H9 (cell line): Measurements from ENCODE around the gene ARHGEF1. TPM values are rescaled to one million over a fixed set of nuclear protein-coding genes. Genes with fewer than 3 reads are reported as not detected.

Source experiments
- DNase-seq: peaks from one replicate; pipeline ENCODE4 v3.0.0-alpha.2; 2017
- H2AFZ ChIP-seq: one replicate; pipeline ENCODE4 v1.6.1; 2013; ENCODE audit warnings: mild to moderate bottlenecking, low read length, control low read depth, moderate library complexity
- H2AK5ac ChIP-seq: 2 replicates; pipeline ENCODE4 v1.6.1; 2013; ENCODE audit warnings: low read length, control low read depth, mixed read lengths; ENCODE audit not compliant: insufficient read length
- H2BK120ac ChIP-seq: one replicate; pipeline ENCODE4 v1.6.1; 2013; ENCODE audit warnings: low read depth, mild to moderate bottlenecking, low read length, control low read depth, inconsistent platforms; ENCODE audit not compliant: poor library complexity, severe bottlenecking
- H2BK12ac ChIP-seq: 2 replicates; pipeline ENCODE4 v1.6.1; 2013; ENCODE audit warnings: low read length, control low read depth, mixed read lengths, low read depth; ENCODE audit not compliant: insufficient read length
- H2BK15ac ChIP-seq: 2 replicates; pipeline ENCODE4 v1.6.1; 2013; ENCODE audit warnings: low read depth, low read length, control low read depth
- H2BK20ac ChIP-seq: one replicate; pipeline ENCODE4 v1.6.1; 2013; ENCODE audit warnings: low read depth, mild to moderate bottlenecking, low read length, control low read depth, inconsistent platforms; ENCODE audit not compliant: poor library complexity, severe bottlenecking
- H2BK5ac ChIP-seq: 2 replicates; pipeline ENCODE4 v1.6.1; 2013; ENCODE audit warnings: low read length, control low read depth, mixed read lengths; ENCODE audit not compliant: insufficient read length
- H3K14ac ChIP-seq: 2 replicates; pipeline ENCODE4 v1.6.1; 2013; ENCODE audit warnings: low read length, control low read depth; ENCODE audit not compliant: insufficient read depth
- H3K18ac ChIP-seq: 2 replicates; pipeline ENCODE4 v1.6.1; 2013; ENCODE audit warnings: low read depth, mild to moderate bottlenecking, mixed read lengths, low read length, control low read depth; ENCODE audit not compliant: insufficient read length
- H3K23ac ChIP-seq: 2 replicates; pipeline ENCODE4 v1.6.1; 2013; ENCODE audit warnings: low read length, control low read depth, mixed read lengths, low read depth; ENCODE audit not compliant: insufficient read length
- H3K23me2 ChIP-seq: 2 replicates; pipeline ENCODE4 v1.6.1; 2013; ENCODE audit warnings: low read depth, mild to moderate bottlenecking, mixed read lengths, low read length, control low read depth; ENCODE audit not compliant: insufficient read length, poor library complexity, severe bottlenecking
- H3K27ac ChIP-seq: 2 replicates; pipeline ENCODE4 v1.5.1; 2013; ENCODE audit warnings: low read length, control low read depth, mixed read lengths, low read depth; ENCODE audit not compliant: insufficient read length
- H3K27me3 ChIP-seq: 2 replicates; pipeline ENCODE4 v1.6.1; 2013; ENCODE audit warnings: low read length, control low read depth, inconsistent platforms; ENCODE audit not compliant: insufficient read depth
- H3K4ac ChIP-seq: 2 replicates; pipeline ENCODE4 v1.6.1; 2013; ENCODE audit warnings: low read depth, mild to moderate bottlenecking, control low read depth, inconsistent platforms, low read length, moderate library complexity
- H3K4me1 ChIP-seq: 2 replicates; pipeline ENCODE4 v1.6.1; 2013; ENCODE audit warnings: low read length, control low read depth, inconsistent platforms; ENCODE audit not compliant: insufficient read depth
- H3K4me2 ChIP-seq: 2 replicates; pipeline ENCODE4 v1.6.1; 2013; ENCODE audit warnings: low read length, control low read depth, mixed read lengths; ENCODE audit not compliant: insufficient read length, insufficient read depth
- H3K56ac ChIP-seq: 2 replicates; pipeline ENCODE4 v1.6.1; 2013; ENCODE audit warnings: low read depth, mild to moderate bottlenecking, mixed read lengths, low read length, control low read depth; ENCODE audit not compliant: insufficient read length
- H3K79me1 ChIP-seq: 2 replicates; pipeline ENCODE4 v1.6.1; 2013; ENCODE audit warnings: low read depth, mild to moderate bottlenecking, moderate library complexity, low read length, control low read depth, inconsistent platforms; ENCODE audit not compliant: insufficient read depth, poor library complexity, severe bottlenecking
- H3K79me2 ChIP-seq: 2 replicates; pipeline ENCODE4 v1.6.1; 2013; ENCODE audit warnings: low read length, control low read depth, inconsistent platforms; ENCODE audit not compliant: insufficient read depth
- H3K9ac ChIP-seq: 2 replicates; pipeline ENCODE4 v1.6.1; 2013; ENCODE audit warnings: low read length, control low read depth, mixed read lengths; ENCODE audit not compliant: insufficient read length; ENCODE audit errors: extremely low read depth
- H3K9me3 ChIP-seq: one replicate; pipeline ENCODE4 v1.6.1; 2013; ENCODE audit warnings: low read depth, low read length, inconsistent platforms; ENCODE audit not compliant: control insufficient read depth
- H3T11ph ChIP-seq: one replicate; pipeline ENCODE4 v1.6.1; 2013; ENCODE audit warnings: mild to moderate bottlenecking, low read length, control low read depth, inconsistent platforms
- H4K20me1 ChIP-seq: one replicate; pipeline ENCODE4 v1.6.1; 2013; ENCODE audit not compliant: control insufficient read depth, insufficient read length, insufficient read depth
- H4K5ac ChIP-seq: 2 replicates; pipeline ENCODE4 v1.6.1; 2013; ENCODE audit warnings: low read depth, mild to moderate bottlenecking, mixed read lengths, low read length, control low read depth; ENCODE audit not compliant: insufficient read length
- H4K8ac ChIP-seq: replicated peaks from 2 replicates; pipeline ENCODE4 v1.6.1; 2013; ENCODE audit warnings: low read length, control low read depth, mixed read lengths, low read depth; ENCODE audit not compliant: insufficient read length
- H4K91ac ChIP-seq: 2 replicates; pipeline ENCODE4 v1.6.1; 2013; ENCODE audit warnings: low read depth, mild to moderate bottlenecking, moderate library complexity, mixed read lengths, low read length, control low read depth; ENCODE audit not compliant: insufficient read length
- H3K27ac Mint-ChIP-seq, 3 experiments: 2 replicates in 2 of 3; 3 replicates in 1 of 3; pipeline ENCODE4 v1.8.0; 2020 to 2021; ENCODE audit warnings: mixed read lengths in 3 of 3, mild to moderate bottlenecking in 1 of 3, moderate library complexity in 1 of 3
- H3K27me3 Mint-ChIP-seq: 2 replicates; pipeline ENCODE4 v1.8.0; 2021; ENCODE audit warnings: low read depth, mild to moderate bottlenecking, moderate library complexity, mixed read lengths
- H3K36me3 Mint-ChIP-seq, 3 experiments: 2 replicates in 2 of 3; 3 replicates in 1 of 3; pipeline ENCODE4 v1.8.0; 2020 to 2021; ENCODE audit warnings: low read depth in 3 of 3, mixed read lengths in 3 of 3; ENCODE audit not compliant: insufficient read depth in 1 of 3
- H3K4me1 Mint-ChIP-seq, 2 experiments: 2 replicates each; pipeline ENCODE4 v1.8.0; 2020; ENCODE audit warnings: mixed read lengths in 2 of 2
- H3K4me3 Mint-ChIP-seq, 2 experiments: 2 replicates in 1 of 2; 3 replicates in 1 of 2; pipeline ENCODE4 v1.8.0; 2020 to 2021; ENCODE audit warnings: mild to moderate bottlenecking in 2 of 2, mixed read lengths in 2 of 2, moderate library complexity in 1 of 2
- H3K9me3 Mint-ChIP-seq, 2 experiments: 2 replicates in 1 of 2; 3 replicates in 1 of 2; pipeline ENCODE4 v1.8.0; 2020; ENCODE audit warnings: mild to moderate bottlenecking in 2 of 2, mixed read lengths in 2 of 2, moderate library complexity in 1 of 2
- CTCF ChIP-seq: fragments of 200-600 bp; sonication (generic); conservative IDR thresholded peaks from 3 replicates; pipeline ENCODE4 v1.8.0; 2021; ENCODE audit warnings: antibody characterized with exemption, mild to moderate bottlenecking
- WGBS: extraction: QIAGEN DNeasy Blood & Tissue Kit; methylation state at CpG from one replicate; pipeline ENCODE4 v1.1.7; 2013; ENCODE audit warnings: missing lambda C conversion rate, low lambda C conversion rate, mixed read lengths; ENCODE audit not compliant: insufficient read length; ENCODE audit errors: extremely low coverage; 5-methylcytosine and 5-hydroxymethylcytosine counted together
- total RNA-seq: library from RNA; stranded (reverse); gene quantifications from 2 replicates; pipeline ENCODE4 v1.2.1, GENCODE V29; 2021

The ARHGEF1 gene
- total RNA-seq, 1 experiment from 2014 or later: 50.3 TPM

GRCh38 chr19:41866284-41866683, 16.7 kb upstream of the ARHGEF1 start:
- H2BK120ac ChIP-seq: no peak overlapping the region

More at GRCh38 chr19:41866284-41866683, 16.7 kb upstream of the ARHGEF1 start:
- Histone ChIP-seq H4K8ac (no peak overlapping the region), H3K4ac (no peak overlapping the region), H3K23me2 (peaks cover under 1% of the 10 kb centered on the region), H3K79me2 (peaks cover 21% of the 10 kb centered on the region), H3K9ac (no peak overlapping the region), H3K27me3 (no peaks in the 10 kb centered on the region), H3K27ac (no peak overlapping the region), H2AK5ac (no peak overlapping the region), H3K56ac (no peak overlapping the region), H3K9me3 (no peaks in the 10 kb centered on the region), H2BK12ac (no peak overlapping the region), H3K14ac (no peak overlapping the region), H3K4me2 (no peak overlapping the region), H3K23ac (no peak overlapping the region), H3K79me1 (peaks cover 22% of the 10 kb centered on the region), H2BK20ac (no peak overlapping the region), H2AFZ (no peak overlapping the region), H3K4me1 (no peaks in the 10 kb centered on the region; the same call in 1 of the 2 replicates), H4K5ac (no peak overlapping the region), H3T11ph (no peak overlapping the region), H4K20me1 (no peaks in the 10 kb centered on the region), H2BK15ac (no peak overlapping the region), H3K18ac (no peak overlapping the region), H2BK5ac (no peak overlapping the region), H4K91ac (no peak overlapping the region)
- H3K4me1 Mint-ChIP-seq: peaks cover 30 to 45% of the 10 kb centered on the region in 2 experiments
- DNase-seq: no peak
- H3K36me3 Mint-ChIP-seq: peaks cover 65 to 97% (median 86%) of the 10 kb centered on the region in 3 experiments
- H3K27me3 Mint-ChIP-seq: no peaks in the 10 kb centered on the region
- TF ChIP-seq CTCF: no peak
- peak overlapping the region; percentile 65 to 94 (median 93); a peak in 5 of 7 replicates for H3K27ac Mint-ChIP-seq
- WGBS: no CpG with 5 or more reads among the region's 3 CpGs
- no peaks in the 10 kb centered on the region; a peak in 1 of 5 replicates for H3K9me3 Mint-ChIP-seq
- peak overlapping the region in 1 of 2 experiments; percentile 34; a peak in 1 of 5 replicates for H3K4me3 Mint-ChIP-seq
